Activated T-helper 1 cell treated with Interleukin-2 at 50 U/mL for 16 hours (primary cell): ENCODE measurements around the gene THADA.

ENCODE experiments used
- DNase-seq: peaks from one replicate; pipeline ENCODE4 v3.0.0-alpha.2; 2020; ENCODE audit warnings: low read depth

The THADA gene

GRCh38 chr2:43246641-43247040, 349.2 kb downstream of the THADA start:
- DNase-seq: no peak

GRCh38 chr2:43241558-43241957, 354.3 kb downstream of the THADA start:
- no peak for DNase-seq

- no peak for DNase-seq
Observed at GRCh38 chr2:43240766-43241150, 355.1 kb downstream of the THADA start.

- no peak for DNase-seq
Observed at GRCh38 chr2:43239981-43240765, 355.7 kb downstream of the THADA start.

GRCh38 chr2:43238813-43239212, 357.0 kb downstream of the THADA start:
- no peak for DNase-seq

- DNase-seq: no peak
Observed at GRCh38 chr2:43238176-43238575, 357.7 kb downstream of the THADA start.

GRCh38 chr2:43233218-43234212, 362.3 kb downstream of the THADA start:
- DNase-seq: no peak

- DNase-seq: no peak
Observed at GRCh38 chr2:43230951-43231827, 364.6 kb downstream of the THADA start.

- no peak for DNase-seq
Observed at GRCh38 chr2:43230351-43230885, 365.4 kb downstream of the THADA start.

GRCh38 chr2:43228756-43229659, 366.8 kb downstream of the THADA start:
- no peak for DNase-seq

- DNase-seq: no peak
Observed at GRCh38 chr2:43228321-43228751, 367.5 kb downstream of the THADA start.

GRCh38 chr2:43227830-43228281, 368.0 kb downstream of the THADA start:
- DNase-seq: no peak

- peak; percentile 38 for DNase-seq
Observed at GRCh38 chr2:43226955-43227829, 368.6 kb downstream of the THADA start.

- DNase-seq: peak; percentile 97
Observed at GRCh38 chr2:43226558-43226954, 369.3 kb downstream of the THADA start, which contains the start of gene ZFP36L2. ZFP36L2 (minus strand) TSS chr2:43226606; CDS start chr2:43226315, 291 bp downstream.

GRCh38 chr2:43225788-43226557, 369.9 kb downstream of the THADA start:
- peak; percentile 42 for DNase-seq

GRCh38 chr2:43225093-43225787, 370.6 kb downstream of the THADA start:
- peak; percentile 53 for DNase-seq

- DNase-seq: no peak
Observed at GRCh38 chr2:43224571-43225092, 371.2 kb downstream of the THADA start.
